Activated CD4-positive, alpha-beta memory T cell treated with anti-CD3 and anti-CD28 coated beads, Interleukin-2, amount 10 ng/mL, durations not matched to agents 7 days and 5 days (primary cell): ENCODE results near the gene GLUD1. TPM values are rescaled to one million over a fixed set of nuclear protein-coding genes. Genes with fewer than 3 reads are reported as not detected.
"Not testable (repeated sequence)": the region's sequence is repeated elsewhere in the genome, so short reads cannot be mapped to it uniquely, and the experiment has no call there.

Source experiments
- CTCF ChIA-PET: fragments of 350-600 bp; sonication (Branson Sonifier 250); formaldehyde crosslinking; loops from one replicate; lab custom pipeline; 2021; ENCODE audit warnings: antibody characterized with exemption, inconsistent platforms; lab: Charles Lee
- POLR2A ChIA-PET: fragments of 350-600 bp; sonication (Branson Sonifier 250); formaldehyde crosslinking; loops from one replicate; lab custom pipeline; 2021; ENCODE audit warnings: antibody characterized with exemption; lab: Charles Lee
- DNase-seq: peaks from one replicate; pipeline ENCODE4 v3.0.0-alpha.2; 2020
- H3K27ac Mint-ChIP-seq: one replicate; pipeline ENCODE4 v1.8.0; 2021; ENCODE audit warnings: mild to moderate bottlenecking, mixed read lengths
- H3K27me3 Mint-ChIP-seq: one replicate; pipeline ENCODE4 v1.8.0; 2021; ENCODE audit warnings: mixed read lengths
- H3K36me3 Mint-ChIP-seq: one replicate; pipeline ENCODE4 v1.8.0; 2021; ENCODE audit warnings: low read depth, mixed read lengths
- H3K4me1 Mint-ChIP-seq: one replicate; pipeline ENCODE4 v1.8.0; 2021; ENCODE audit warnings: mixed read lengths
- H3K4me3 Mint-ChIP-seq: one replicate; pipeline ENCODE4 v1.8.0; 2021; ENCODE audit warnings: mild to moderate bottlenecking, mixed read lengths
- H3K9me3 Mint-ChIP-seq: one replicate; pipeline ENCODE4 v1.8.0; 2021; ENCODE audit warnings: mixed read lengths
- total RNA-seq, 2 experiments: library from RNA; stranded (reverse); gene quantifications; one replicate each; pipeline ENCODE4 v1.2.3, GENCODE V29; 2021

Gene GLUD1
- total RNA-seq, 2 experiments from 2014 or later = 111 to 121 TPM

- H3K27me3 Mint-ChIP-seq = no peaks in the 10 kb centered on the region
- ChIA-PET POLR2A (interaction anchor here (3.4 kb wide), 1 partner anchor 9 kb away, joined by 10 read pairs; the partner anchor contains the start of gene SHLD2), CTCF (no interaction called here)
- no peak for DNase-seq
- H3K9me3 Mint-ChIP-seq = no peaks in the 10 kb centered on the region
- H3K4me3 Mint-ChIP-seq = no peak overlapping the region
- H3K4me1 Mint-ChIP-seq = peaks cover 2% of the 10 kb centered on the region
- peaks cover 62% of the 10 kb centered on the region for H3K36me3 Mint-ChIP-seq
- H3K27ac Mint-ChIP-seq = no peak overlapping the region
These were observed 10.9 kb upstream of the GLUD1 start for GRCh38 chr10:87105446-87106124.

GRCh38 chr10:87104727-87105126 lies 10.1 kb upstream of the GLUD1 start:
- peaks cover 66% of the 10 kb centered on the region for H3K36me3 Mint-ChIP-seq
- H3K4me1 Mint-ChIP-seq, H3K27ac Mint-ChIP-seq, CTCF ChIA-PET, DNase-seq, H3K4me3 Mint-ChIP-seq, H3K9me3 Mint-ChIP-seq, H3K27me3 Mint-ChIP-seq: not testable (repeated sequence)
- POLR2A ChIA-PET = interaction anchor here (1.2 to 3.4 kb wide), 2 partner anchors 9 to 12 kb away, joined by 4 to 10 read pairs; partner anchors contain the start of gene SHLD2

DNA sequence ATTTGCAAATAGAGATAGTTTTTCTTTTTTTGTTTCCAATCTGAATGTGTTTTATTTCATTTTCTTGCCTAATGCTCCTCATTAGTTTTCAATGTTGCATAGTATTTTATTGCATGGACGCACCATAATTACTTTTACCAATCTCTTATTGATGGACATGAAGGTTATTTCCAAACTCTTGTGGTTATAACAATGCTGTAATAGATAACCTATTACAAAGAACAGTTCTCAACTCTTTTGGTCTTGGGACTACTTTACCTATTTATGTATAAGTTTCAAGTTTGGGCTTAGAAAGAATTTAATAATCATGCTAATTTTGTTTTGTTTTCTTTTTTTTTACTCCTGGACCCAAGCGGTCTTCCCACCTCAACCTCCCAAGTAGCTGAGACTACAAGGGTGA lies 7.4 kb upstream of the GLUD1 start:
- ChIA-PET POLR2A (no interaction called here), CTCF (no interaction called here)
- Mint-ChIP-seq H3K9me3 (no peaks in the 10 kb centered on the region), H3K36me3 (peaks cover 64% of the 10 kb centered on the region), H3K27me3 (no peaks in the 10 kb centered on the region), H3K27ac (no peak overlapping the region), H3K4me3 (no peak overlapping the region), H3K4me1 (peaks cover 10% of the 10 kb centered on the region)
- no peak for DNase-seq

GRCh38 chr10:87095236-87095945 lies 748 bp upstream of the GLUD1 start:
- Mint-ChIP-seq H3K36me3 (peaks cover 46% of the 10 kb centered on the region), H3K27ac (peak overlapping the region; percentile 88), H3K4me1 (peaks cover 42% of the 10 kb centered on the region), H3K4me3 (peak overlapping the region; percentile 85), H3K9me3 (no peaks in the 10 kb centered on the region), H3K27me3 (no peaks in the 10 kb centered on the region)
- peak; percentile 83 for DNase-seq
- CTCF ChIA-PET = interaction anchor here (0.6 to 1.4 kb wide), 5 partner anchors 11 to 125 kb away, joined by 3 to 5 read pairs (median 4); no protein-coding TSS in a partner anchor
- POLR2A ChIA-PET = interaction anchor here (0.9 to 4.9 kb wide), 13 partner anchors 9 to 768 kb away, joined by 3 to 46 read pairs (median 5); no protein-coding TSS in a partner anchor

- ChIA-PET POLR2A (interaction anchor here (0.8 to 4.9 kb wide), 11 partner anchors 9 to 382 kb away, joined by 3 to 46 read pairs (median 5); no protein-coding TSS in a partner anchor), CTCF (interaction anchor here (1.2 to 1.5 kb wide), 2 partner anchors 10 to 40 kb away, joined by 3 to 5 read pairs; no protein-coding TSS in a partner anchor)
- Mint-ChIP-seq H3K27ac (peak overlapping the region; percentile 97), H3K4me3 (peak overlapping the region; percentile 98), H3K9me3 (no peaks in the 10 kb centered on the region), H3K4me1 (peaks cover 45% of the 10 kb centered on the region), H3K36me3 (peaks cover 45% of the 10 kb centered on the region), H3K27me3 (no peaks in the 10 kb centered on the region)
- peak; percentile 83 for DNase-seq
These were observed 841 bp downstream of the GLUD1 start for GRCh38 chr10:87093632-87094372.

DNA sequence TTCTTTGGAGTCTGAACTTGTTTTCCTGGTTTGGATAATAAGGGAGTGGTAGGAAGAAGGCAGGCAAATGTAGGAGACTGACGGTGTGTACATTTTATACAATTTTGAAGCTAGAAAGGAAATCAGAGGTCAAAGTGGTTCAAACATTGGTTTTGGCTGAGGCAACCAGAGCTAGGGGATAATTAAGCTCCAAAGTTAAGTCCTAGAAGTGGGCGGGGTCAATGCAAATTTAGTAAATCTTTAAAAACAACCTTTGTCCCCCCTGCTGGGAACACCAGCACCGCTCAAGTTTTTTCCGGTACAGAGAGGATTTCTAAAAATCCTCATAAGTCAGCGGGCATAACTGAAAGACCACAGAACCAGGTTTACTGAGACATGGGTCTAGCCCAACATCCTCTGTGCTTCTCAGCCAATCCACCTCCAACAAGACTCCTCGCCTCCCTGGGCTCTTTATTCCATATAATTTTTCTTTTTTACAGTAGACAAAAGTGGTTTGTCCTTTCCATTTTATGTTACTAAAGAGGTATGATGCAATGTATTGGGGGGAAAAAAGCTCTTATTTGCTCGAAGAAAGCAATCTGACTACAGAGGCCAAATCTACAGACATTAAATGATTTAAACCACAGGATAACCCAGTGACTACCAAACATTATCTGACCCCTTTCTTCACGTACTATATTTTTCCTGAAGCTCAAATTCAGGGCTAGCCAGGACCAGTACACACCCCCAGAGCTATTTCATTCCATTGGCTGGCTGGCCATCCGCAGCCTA lies 1.6 kb downstream of the GLUD1 start:
- peaks cover 47% of the 10 kb centered on the region for H3K36me3 Mint-ChIP-seq
- POLR2A ChIA-PET = interaction anchor here (0.6 to 4.9 kb wide), 11 partner anchors 8 to 509 kb away, joined by 3 to 46 read pairs (median 5); no protein-coding TSS in a partner anchor
- CTCF ChIA-PET = interaction anchor here (1.0 to 1.5 kb wide), 3 partner anchors 9 to 154 kb away, joined by 3 to 5 read pairs (median 3); no protein-coding TSS in a partner anchor

DNA sequence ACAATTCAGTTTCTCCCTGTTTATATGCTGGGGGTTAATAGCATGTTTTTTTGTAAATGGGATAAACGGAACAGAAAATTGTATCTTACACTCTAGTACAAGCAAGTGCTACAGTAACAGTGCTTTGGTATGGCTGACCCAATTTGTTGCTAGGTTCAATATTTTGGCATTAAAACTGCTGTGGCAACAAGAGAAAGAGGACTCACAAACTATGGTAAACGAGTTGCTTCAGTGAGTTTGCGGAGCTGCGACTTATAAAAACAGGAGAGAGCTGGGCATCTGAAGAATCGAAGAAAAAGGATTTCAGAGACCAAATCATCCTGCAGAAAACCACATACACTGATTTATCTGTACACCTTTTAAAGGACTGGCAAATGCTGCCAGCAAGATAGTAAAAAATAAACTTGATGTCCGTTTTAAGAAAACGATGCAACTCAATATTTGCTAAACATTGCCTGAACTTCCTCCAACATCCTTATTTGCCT lies 2.2 kb downstream of the GLUD1 start:
- H3K4me1 Mint-ChIP-seq = peaks cover 51% of the 10 kb centered on the region
- no peak for DNase-seq

More for the DNA sequence above, 1.6 kb downstream of the GLUD1 start:
- H3K9me3 Mint-ChIP-seq = no peaks in the 10 kb centered on the region
- DNase-seq = peak; percentile 37
- H3K4me1 Mint-ChIP-seq = peaks cover 49% of the 10 kb centered on the region
- no peaks in the 10 kb centered on the region for H3K27me3 Mint-ChIP-seq
- H3K4me3 Mint-ChIP-seq = peak overlapping the region; percentile 98
- peak overlapping the region; percentile 97 for H3K27ac Mint-ChIP-seq

DNA sequence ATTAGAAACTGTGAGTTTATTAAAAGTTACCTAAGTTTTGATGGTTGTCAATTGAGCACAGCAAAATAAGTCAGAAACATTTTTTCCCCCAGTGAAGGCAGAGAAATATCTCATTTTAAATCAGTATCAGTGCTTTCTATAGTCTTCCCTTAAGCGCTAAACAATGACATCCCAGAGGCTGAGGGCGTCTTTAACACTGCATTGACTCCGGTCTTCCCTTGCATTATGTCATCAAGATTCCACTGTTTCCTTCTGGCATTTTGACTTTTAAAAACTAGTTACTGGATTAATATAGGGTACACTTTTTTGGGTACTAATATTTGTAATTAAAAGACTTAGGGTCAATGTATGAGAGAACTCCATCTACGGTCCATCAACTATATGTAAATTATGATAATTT lies 3.9 kb downstream of the GLUD1 start:
- CTCF ChIA-PET = no interaction called here
- peaks cover 55% of the 10 kb centered on the region for H3K4me1 Mint-ChIP-seq
- H3K4me3 Mint-ChIP-seq = no peak overlapping the region
- no peaks in the 10 kb centered on the region for H3K27me3 Mint-ChIP-seq
- no peak for DNase-seq
- H3K27ac Mint-ChIP-seq = no peak overlapping the region
- H3K9me3 Mint-ChIP-seq = no peaks in the 10 kb centered on the region
- POLR2A ChIA-PET = no interaction called here
- peaks cover 57% of the 10 kb centered on the region for H3K36me3 Mint-ChIP-seq

More for the DNA sequence above, 2.2 kb downstream of the GLUD1 start:
- Mint-ChIP-seq H3K27ac (peak overlapping the region; percentile 97), H3K27me3 (no peaks in the 10 kb centered on the region), H3K36me3 (peaks cover 47% of the 10 kb centered on the region), H3K4me3 (peak overlapping the region; percentile 98), H3K9me3 (no peaks in the 10 kb centered on the region)
- ChIA-PET POLR2A (interaction anchor here (1.0 to 4.9 kb wide), 6 partner anchors 8 to 154 kb away, joined by 3 to 46 read pairs (median 6); no protein-coding TSS in a partner anchor), CTCF (interaction anchor here (1.0 to 1.5 kb wide), 3 partner anchors 8 to 154 kb away, joined by 3 to 5 read pairs (median 3); no protein-coding TSS in a partner anchor)

GRCh38 chr10:87089746-87090145 lies 4.9 kb downstream of the GLUD1 start:
- H3K4me3 Mint-ChIP-seq = no peak overlapping the region
- ChIA-PET CTCF (no interaction called here), POLR2A (no interaction called here)
- DNase-seq = no peak
- H3K27ac Mint-ChIP-seq = no peak overlapping the region
- peaks cover 60% of the 10 kb centered on the region for H3K36me3 Mint-ChIP-seq
- no peaks in the 10 kb centered on the region for H3K9me3 Mint-ChIP-seq
- H3K27me3 Mint-ChIP-seq = no peaks in the 10 kb centered on the region
- H3K4me1 Mint-ChIP-seq = peaks cover 57% of the 10 kb centered on the region

DNA sequence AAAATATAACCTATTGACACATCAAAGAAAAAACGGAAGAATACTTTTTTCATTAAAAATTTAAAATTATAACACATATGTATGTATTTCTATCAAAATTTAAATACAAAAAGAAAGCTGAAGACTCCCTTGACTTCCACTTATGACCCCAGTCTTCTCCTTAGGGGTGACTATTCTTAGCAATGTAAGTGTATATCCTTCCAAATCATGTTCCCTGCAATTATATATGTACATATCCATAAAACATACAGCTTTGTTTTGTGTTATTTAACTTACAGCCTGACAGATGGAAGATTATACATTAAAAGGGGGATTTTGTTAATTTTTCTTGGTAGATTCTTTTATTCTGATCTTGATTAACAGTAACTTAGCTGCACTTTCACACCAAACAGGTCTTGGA lies 9.1 kb downstream of the GLUD1 start:
- Mint-ChIP-seq H3K4me3 (no peak overlapping the region), H3K36me3 (peaks cover 53% of the 10 kb centered on the region), H3K27ac (no peak overlapping the region), H3K4me1 (peaks cover 62% of the 10 kb centered on the region), H3K9me3 (no peaks in the 10 kb centered on the region), H3K27me3 (no peaks in the 10 kb centered on the region)
- CTCF ChIA-PET = no interaction called here
- DNase-seq = no peak
- POLR2A ChIA-PET = interaction anchor here (0.8 to 3.0 kb wide), 2 partner anchors 9 to 22 kb away, joined by 3 to 46 read pairs; partner anchors contain the start of genes GLUD1 and SHLD2

GRCh38 chr10:87084291-87084782 lies 10.3 kb downstream of the GLUD1 start:
- Mint-ChIP-seq H3K36me3 (peaks cover 54% of the 10 kb centered on the region), H3K4me3 (peak overlapping the region; percentile 1), H3K27ac (peak overlapping the region; percentile 71), H3K4me1 (peaks cover 55% of the 10 kb centered on the region)
- H3K27me3 Mint-ChIP-seq, DNase-seq, H3K9me3 Mint-ChIP-seq: not testable (repeated sequence)
- CTCF ChIA-PET = interaction anchor here (1.0 to 1.7 kb wide), 3 partner anchors 9 to 145 kb away, joined by 3 to 4 read pairs (median 3); partner anchors contain the start of gene SHLD2
- POLR2A ChIA-PET = interaction anchor here (3.0 kb wide), 1 partner anchor 10 kb away, joined by 46 read pairs; the partner anchor contains the start of genes GLUD1 and SHLD2
